ENCODE measurements around the gene NTRK3. TPM values are rescaled to one million over a fixed set of nuclear protein-coding genes. Genes with fewer than 3 reads are reported as not detected.

The NTRK3 gene
- total RNA-seq, 4 donors from 2014 or later: 0.09 to 2.7 (median 0.62) TPM

DNA sequence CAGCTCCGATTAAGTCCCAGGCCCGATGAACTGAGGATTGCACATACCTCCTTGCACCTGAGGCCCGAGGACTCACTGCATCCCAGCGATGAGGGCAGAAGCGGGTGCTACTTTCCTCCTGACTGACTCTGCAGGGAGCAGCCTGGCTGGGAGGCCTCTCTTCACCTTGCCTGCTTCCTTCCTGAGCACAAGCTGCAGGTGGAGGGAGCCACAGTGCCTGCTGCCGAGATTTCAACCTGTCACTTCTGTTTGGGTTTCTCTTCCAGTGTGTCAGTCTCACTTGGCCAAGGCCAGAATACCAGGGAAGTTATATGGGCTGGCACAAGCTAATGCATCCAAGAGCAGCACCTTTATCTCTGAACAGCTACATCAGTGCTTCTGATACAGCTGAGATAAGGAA, 185.4 kb downstream of the NTRK3 start:
- Histone ChIP-seq H3K27me3 (no peaks in the 10 kb centered on the region), H3K36me3 (no peaks in the 10 kb centered on the region), H3K27ac (no peak overlapping the region), H3K9me3 (no peaks in the 10 kb centered on the region), H3K4me1 (no peaks in the 10 kb centered on the region), H3K4me3 (no peak overlapping the region)
- no peak for DNase-seq
- WGBS, 2 donors: 86 to 89% methylated on average over 3 to 5 of the region's 6 CpGs
- intact Hi-C loops (cut with DNase I): no loop called here
- TF ChIP-seq, protein P1, sequence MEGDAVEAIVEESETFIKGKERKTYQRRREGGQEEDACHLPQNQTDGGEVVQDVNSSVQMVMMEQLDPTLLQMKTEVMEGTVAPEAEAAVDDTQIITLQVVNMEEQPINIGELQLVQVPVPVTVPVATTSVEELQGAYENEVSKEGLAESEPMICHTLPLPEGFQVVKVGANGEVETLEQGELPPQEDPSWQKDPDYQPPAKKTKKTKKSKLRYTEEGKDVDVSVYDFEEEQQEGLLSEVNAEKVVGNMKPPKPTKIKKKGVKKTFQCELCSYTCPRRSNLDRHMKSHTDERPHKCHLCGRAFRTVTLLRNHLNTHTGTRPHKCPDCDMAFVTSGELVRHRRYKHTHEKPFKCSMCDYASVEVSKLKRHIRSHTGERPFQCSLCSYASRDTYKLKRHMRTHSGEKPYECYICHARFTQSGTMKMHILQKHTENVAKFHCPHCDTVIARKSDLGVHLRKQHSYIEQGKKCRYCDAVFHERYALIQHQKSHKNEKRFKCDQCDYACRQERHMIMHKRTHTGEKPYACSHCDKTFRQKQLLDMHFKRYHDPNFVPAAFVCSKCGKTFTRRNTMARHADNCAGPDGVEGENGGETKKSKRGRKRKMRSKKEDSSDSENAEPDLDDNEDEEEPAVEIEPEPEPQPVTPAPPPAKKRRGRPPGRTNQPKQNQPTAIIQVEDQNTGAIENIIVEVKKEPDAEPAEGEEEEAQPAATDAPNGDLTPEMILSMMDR (IDR thresholded peaks at IDR 0.05): no peak
- TF ChIP-seq POLR2A (IDR thresholded peaks at IDR 0.05): no peak

DNA sequence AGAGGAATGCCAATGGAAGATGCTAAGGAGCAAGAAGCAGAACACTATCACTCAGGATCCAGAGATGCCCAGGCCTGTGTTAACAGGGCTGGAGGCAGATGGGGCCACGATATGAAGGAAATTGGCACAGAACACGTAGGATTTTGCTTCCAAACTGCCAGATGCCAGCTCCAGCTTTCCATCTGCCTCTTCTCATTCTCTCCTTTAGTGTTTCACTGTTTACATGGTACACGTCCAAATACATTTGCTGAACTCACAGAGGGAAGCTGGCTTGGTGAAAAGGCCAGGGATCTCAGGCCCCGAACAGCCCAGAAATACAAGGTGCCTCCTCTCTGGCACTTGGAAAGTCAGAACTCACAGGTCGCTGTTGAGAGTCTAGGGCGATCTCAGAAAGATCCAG, 187.0 kb downstream of the NTRK3 start:
- Histone ChIP-seq H3K4me1 (no peaks in the 10 kb centered on the region), H3K36me3 (no peaks in the 10 kb centered on the region), H3K27ac (no peak overlapping the region), H3K27me3 (no peaks in the 10 kb centered on the region), H3K9me3 (no peaks in the 10 kb centered on the region), H3K4me3 (no peak overlapping the region)
- 42 to 49% methylated on average over 4 to 6 of the region's 6 CpGs for WGBS, 2 donors
- no peak for DNase-seq
- intact Hi-C loops (cut with DNase I): no loop called here
- no peak for TF ChIP-seq POLR2A (IDR thresholded peaks at IDR 0.05)
- TF ChIP-seq, protein P1 (IDR thresholded peaks at IDR 0.05): no peak

DNA sequence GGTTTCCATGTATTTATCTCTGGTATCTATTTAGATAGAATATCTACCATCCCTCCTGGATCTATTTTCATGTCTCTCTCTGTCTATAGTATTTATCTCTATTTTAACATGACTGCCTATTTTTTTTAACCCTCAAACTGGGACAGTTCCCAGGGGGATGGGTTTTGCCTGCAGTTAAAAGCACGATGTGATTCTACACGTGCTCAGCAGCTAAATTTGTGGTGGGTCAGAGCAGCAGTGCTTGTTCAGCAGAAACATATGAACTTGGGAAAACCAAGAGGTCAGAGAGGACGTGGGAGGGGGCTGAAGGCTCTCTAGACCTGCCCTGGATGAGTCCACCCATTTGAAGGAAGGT, 189.2 kb downstream of the NTRK3 start:
- Histone ChIP-seq H3K9me3 (no peaks in the 10 kb centered on the region), H3K36me3 (no peaks in the 10 kb centered on the region), H3K4me1 (no peaks in the 10 kb centered on the region), H3K27ac (no peak overlapping the region), H3K4me3 (no peak overlapping the region), H3K27me3 (no peaks in the 10 kb centered on the region)
- intact Hi-C loops (cut with DNase I): no loop called here
- 53 to 59% methylated on average over 3 of the region's 3 CpGs for WGBS, 2 donors
- TF ChIP-seq, protein P1 (IDR thresholded peaks at IDR 0.05): no peak
- TF ChIP-seq POLR2A (IDR thresholded peaks at IDR 0.05): no peak
- DNase-seq: no peak

GRCh38 chr15:88066636-88067330, 189.8 kb downstream of the NTRK3 start:
- Histone ChIP-seq H3K4me1 (no peaks in the 10 kb centered on the region), H3K36me3 (no peaks in the 10 kb centered on the region), H3K27ac (no peak overlapping the region), H3K9me3 (no peaks in the 10 kb centered on the region), H3K4me3 (no peak overlapping the region), H3K27me3 (no peaks in the 10 kb centered on the region)
- intact Hi-C loops (cut with DNase I): no loop called here
- TF ChIP-seq, protein P1 (IDR thresholded peaks at IDR 0.05): no peak
- TF ChIP-seq POLR2A (IDR thresholded peaks at IDR 0.05): no peak
- whole genome bisulfite sequencing, 2 donors: 32 to 62% methylated on average over 3 to 4 of the region's 4 CpGs
- no peak for DNase-seq

DNA sequence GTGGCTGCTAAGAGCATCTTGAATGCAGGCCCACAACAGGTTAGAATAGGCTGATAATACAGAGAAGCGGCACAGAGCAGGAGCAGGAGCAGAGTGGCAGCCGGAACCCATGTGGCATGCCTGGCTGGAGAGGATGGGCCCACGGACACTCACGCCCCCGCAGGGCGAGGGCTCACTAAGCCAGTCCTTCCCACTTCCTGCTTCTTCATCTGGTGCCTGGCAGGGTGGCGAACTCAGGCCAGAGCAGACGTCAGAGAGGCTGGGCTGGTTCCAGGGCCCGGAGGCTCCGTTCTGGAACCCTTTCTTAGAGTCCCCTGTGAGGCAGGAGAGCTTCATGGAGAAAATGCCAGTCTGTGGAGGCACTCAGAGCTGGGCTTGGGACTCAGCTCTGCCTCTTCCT, 195.1 kb downstream of the NTRK3 start:
- Histone ChIP-seq H3K36me3 (no peaks in the 10 kb centered on the region), H3K9me3 (no peaks in the 10 kb centered on the region), H3K27me3 (no peaks in the 10 kb centered on the region), H3K27ac (no peak overlapping the region), H3K4me3 (no peak overlapping the region), H3K4me1 (no peaks in the 10 kb centered on the region)
- no peak for DNase-seq
- intact Hi-C loops (cut with DNase I): no loop called here
- WGBS, 2 donors: 47% methylated on average over 3 of the region's 10 CpGs; no CpG with 5 or more reads in 1 of the 2 donors
- TF ChIP-seq, protein P1 (IDR thresholded peaks at IDR 0.05): no peak
- no peak for TF ChIP-seq POLR2A (IDR thresholded peaks at IDR 0.05)
